HG03097 (cell line): ENCODE results near the gene MAP3K12.
"Not testable (repeated sequence)": the region's sequence is repeated elsewhere in the genome, so short reads cannot be mapped to it uniquely, and the experiment has no call there.

Source experiments
- ATAC-seq: cut with Tn5 transposase; IDR thresholded peaks from one replicate; pipeline ENCODE4 v1.9.1; 2021; ENCODE audit not compliant: unreplicated experiment, low FRiP score

Gene MAP3K12

GRCh38 chr12:53492830-53493609 lies 6.2 kb downstream of the MAP3K12 start:
- ATAC-seq = peak; percentile 76

- ATAC-seq = no peak
These were observed 7.1 kb downstream of the MAP3K12 start for GRCh38 chr12:53492188-53492587.

- ATAC-seq = no peak
These were observed 9.9 kb downstream of the MAP3K12 start for GRCh38 chr12:53489242-53489864.

GRCh38 chr12:53486736-53487487 lies 12.3 kb downstream of the MAP3K12 start:
- no peak for ATAC-seq

GRCh38 chr12:53485955-53486735 lies 13.1 kb downstream of the MAP3K12 start:
- no peak for ATAC-seq

GRCh38 chr12:53484686-53485575 lies 14.3 kb downstream of the MAP3K12 start:
- no peak for ATAC-seq

- no peak for ATAC-seq
These were observed 15.3 kb downstream of the MAP3K12 start for GRCh38 chr12:53483979-53484377.

- no peak for ATAC-seq
These were observed 15.9 kb downstream of the MAP3K12 start for GRCh38 chr12:53483225-53483978.

GRCh38 chr12:53482626-53483168 lies 16.6 kb downstream of the MAP3K12 start:
- no peak for ATAC-seq

GRCh38 chr12:53481939-53482586 lies 17.2 kb downstream of the MAP3K12 start:
- ATAC-seq = no peak

- ATAC-seq = not testable (repeated sequence)
These were observed 17.8 kb downstream of the MAP3K12 start for GRCh38 chr12:53481458-53481857.

- no peak for ATAC-seq
These were observed 18.5 kb downstream of the MAP3K12 start for GRCh38 chr12:53480491-53481442.

GRCh38 chr12:53479331-53479730 lies 19.9 kb downstream of the MAP3K12 start:
- ATAC-seq = no peak

GRCh38 chr12:53478865-53479264 lies 20.4 kb downstream of the MAP3K12 start:
- ATAC-seq = no peak

- ATAC-seq = no peak
These were observed 22.5 kb downstream of the MAP3K12 start for GRCh38 chr12:53476769-53477209.

- no peak for ATAC-seq
These were observed 24.4 kb downstream of the MAP3K12 start for GRCh38 chr12:53474819-53475218.

- ATAC-seq = no peak
These were observed 25.2 kb downstream of the MAP3K12 start for GRCh38 chr12:53474077-53474476.
